NCI-H345 treated with DMSO at 0.1 percent for 48 hours (cell line): ENCODE results near the gene FARP1.
A peak's percentile ranks its signal among the peaks of the same experiment; 100 is the strongest.

Experiments used
- DNase-seq: peaks from one replicate; lab custom pipeline; 2025; ENCODE audit not compliant: unreplicated experiment; lab: John Stamatoyannopoulos, UW

The FARP1 gene

DNA sequence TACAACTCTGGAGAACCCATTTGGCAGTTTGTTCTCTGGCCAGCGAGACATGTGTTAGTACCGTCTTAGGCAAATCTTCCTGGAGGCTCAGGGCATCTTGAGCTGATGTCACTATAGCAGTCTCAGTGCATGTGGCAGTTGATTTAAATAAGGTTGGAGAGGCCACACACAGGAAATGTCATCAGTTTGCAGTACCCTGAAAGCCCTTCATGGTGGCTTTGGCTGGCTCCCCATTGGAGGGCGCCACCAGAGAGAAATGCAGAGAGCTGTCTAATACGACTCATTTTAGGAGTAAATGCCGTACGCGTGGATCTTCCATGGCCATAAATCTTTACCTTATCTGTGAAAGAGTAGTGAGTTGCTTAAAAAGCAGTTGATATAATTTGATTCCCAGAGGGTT lies 270.9 kb downstream of the FARP1 start:
- DNase-seq = no peak

- DNase-seq = no peak
Measured at GRCh38 chr13:98415326-98416070, 272.6 kb downstream of the FARP1 start.

- DNase-seq = peak; percentile 84
Measured at GRCh38 chr13:98416408-98416807, 273.5 kb downstream of the FARP1 start.

DNA sequence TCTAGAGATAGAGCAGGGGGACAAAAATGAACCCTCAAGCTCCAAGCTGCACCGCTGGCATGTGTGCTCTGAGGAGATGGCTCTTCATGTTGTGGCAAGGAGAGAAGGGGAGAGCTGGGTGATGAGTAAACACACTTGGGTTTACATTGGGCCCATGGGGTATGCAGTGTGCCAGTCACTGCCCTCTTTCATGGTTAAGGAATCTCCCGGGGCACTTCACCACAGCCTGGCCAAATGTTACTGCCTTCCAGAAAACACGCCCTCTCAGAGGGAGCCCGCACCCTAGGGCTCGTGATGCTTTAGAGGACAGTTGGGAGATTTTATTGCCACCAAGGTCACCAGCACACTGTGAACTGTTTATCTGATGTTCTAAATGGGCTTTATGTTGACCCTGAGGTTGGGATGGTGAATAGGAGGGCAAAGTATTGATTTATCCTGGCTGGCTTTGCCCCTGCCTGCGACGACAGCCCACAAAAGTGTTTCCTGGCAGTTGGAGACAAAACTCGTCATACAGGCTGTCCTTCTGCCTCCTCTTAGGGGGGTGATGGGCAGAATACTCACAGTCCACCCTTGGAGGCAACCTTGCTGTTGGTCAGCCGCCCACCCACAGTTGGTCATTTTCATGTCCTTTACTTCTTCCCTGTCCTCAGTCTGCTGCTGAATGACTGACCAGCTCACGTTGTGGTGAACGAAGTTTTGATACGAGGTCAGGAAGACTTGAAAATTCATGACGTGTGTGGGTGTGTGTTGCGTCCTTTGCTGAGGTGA lies 277.1 kb downstream of the FARP1 start:
- no peak for DNase-seq

DNA sequence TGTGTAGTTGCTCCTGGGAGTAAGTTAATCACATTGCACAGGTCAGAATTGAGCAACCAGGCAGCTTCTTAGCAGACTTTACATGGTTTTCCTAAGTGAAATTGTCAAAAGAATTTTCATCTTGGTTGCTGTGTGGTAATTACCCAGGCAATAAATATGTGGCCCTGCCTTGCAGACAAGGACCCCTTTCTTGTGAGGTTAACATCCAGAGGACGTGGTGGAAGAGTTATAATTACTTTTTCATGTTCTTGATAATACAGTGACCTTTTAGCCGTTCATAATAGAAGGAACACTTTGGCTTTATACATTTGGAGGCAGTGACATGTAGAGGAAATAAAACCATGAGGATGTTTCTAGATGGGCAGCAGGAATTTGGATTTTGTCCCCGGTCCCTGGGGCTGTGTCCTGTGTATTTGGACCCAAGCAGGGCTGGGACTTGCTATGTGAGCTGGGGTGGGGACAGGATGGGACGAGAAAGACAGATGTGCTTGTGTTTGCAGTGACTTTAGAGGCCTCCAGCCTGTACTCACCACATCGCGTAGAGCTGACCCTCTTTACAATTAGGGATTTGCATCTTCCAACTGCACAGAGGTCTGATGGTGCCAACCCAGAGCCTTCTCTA lies 277.8 kb downstream of the FARP1 start:
- no peak for DNase-seq

- DNase-seq = no peak
Measured at GRCh38 chr13:98422046-98422445, 279.2 kb downstream of the FARP1 start.

- DNase-seq = no peak
Measured at GRCh38 chr13:98423417-98423816, 280.5 kb downstream of the FARP1 start.

- no peak for DNase-seq
Measured at GRCh38 chr13:98427331-98427995, 284.6 kb downstream of the FARP1 start.

GRCh38 chr13:98428256-98428966 lies 285.5 kb downstream of the FARP1 start:
- no peak for DNase-seq

- no peak for DNase-seq
Measured at GRCh38 chr13:98429081-98429480, 286.2 kb downstream of the FARP1 start.

DNA sequence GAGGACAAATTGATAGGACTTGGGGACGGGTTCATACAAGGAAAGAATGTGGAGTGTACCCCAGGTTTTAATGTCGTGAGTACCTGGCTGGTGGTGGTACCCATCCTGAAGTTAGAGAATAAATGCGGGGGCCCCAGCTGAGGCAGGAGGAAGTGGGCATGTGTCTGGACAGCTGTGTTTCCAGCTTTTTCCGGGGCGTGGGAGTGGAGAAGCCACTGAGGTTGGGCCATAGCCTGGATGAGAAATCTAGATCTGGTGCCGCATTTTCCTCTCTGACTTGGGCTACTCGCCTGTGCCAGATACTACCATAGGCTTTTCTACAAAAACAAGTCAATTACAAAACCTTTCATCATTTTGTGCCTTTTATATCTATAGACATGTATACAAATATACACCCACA lies 286.6 kb downstream of the FARP1 start:
- no peak for DNase-seq

- no peak for DNase-seq
Measured at GRCh38 chr13:98429977-98430736, 287.3 kb downstream of the FARP1 start.

DNA sequence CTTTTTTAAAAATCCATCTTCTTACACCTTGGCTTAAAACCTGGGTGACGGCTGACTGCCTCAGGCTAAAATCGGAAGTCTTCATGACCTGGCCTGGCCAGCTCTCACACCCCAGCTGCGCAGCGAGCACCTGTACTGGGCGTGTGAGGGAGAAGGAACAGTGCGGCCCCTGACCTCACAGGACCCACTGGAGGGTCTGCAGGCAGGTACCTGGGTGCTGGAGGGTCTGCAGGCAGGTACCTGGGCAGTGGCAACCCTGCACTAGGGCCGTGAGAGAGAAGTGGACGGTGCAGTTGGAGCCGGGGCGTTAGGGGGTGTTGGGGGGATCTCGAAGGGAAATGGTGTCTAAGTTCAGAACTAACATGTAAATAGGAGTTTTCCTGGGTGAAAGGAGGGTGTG lies 289.7 kb downstream of the FARP1 start:
- DNase-seq = no peak

- DNase-seq = no peak
Measured at GRCh38 chr13:98433654-98434053, 290.8 kb downstream of the FARP1 start.

GRCh38 chr13:98434060-98434459 lies 291.2 kb downstream of the FARP1 start:
- DNase-seq = no peak

DNA sequence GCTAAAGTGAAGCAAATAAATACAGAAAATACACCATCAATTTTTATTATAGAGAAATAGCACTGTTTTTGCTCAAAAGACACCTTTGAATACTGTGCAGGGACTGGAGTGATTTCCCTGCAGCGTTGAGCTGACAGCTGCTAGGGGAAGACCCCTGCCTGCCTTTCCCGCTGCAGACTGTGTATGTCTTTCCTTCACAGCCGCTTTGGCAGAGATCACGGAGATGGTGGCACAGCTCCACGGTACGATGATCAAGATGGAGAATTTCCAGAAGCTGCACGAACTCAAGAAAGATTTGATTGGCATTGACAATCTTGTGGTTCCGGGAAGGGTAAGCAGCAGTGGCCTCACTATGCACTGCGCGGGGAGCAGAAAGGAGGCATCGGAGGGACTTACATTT lies 292.5 kb downstream of the FARP1 start:
- DNase-seq = no peak

DNA sequence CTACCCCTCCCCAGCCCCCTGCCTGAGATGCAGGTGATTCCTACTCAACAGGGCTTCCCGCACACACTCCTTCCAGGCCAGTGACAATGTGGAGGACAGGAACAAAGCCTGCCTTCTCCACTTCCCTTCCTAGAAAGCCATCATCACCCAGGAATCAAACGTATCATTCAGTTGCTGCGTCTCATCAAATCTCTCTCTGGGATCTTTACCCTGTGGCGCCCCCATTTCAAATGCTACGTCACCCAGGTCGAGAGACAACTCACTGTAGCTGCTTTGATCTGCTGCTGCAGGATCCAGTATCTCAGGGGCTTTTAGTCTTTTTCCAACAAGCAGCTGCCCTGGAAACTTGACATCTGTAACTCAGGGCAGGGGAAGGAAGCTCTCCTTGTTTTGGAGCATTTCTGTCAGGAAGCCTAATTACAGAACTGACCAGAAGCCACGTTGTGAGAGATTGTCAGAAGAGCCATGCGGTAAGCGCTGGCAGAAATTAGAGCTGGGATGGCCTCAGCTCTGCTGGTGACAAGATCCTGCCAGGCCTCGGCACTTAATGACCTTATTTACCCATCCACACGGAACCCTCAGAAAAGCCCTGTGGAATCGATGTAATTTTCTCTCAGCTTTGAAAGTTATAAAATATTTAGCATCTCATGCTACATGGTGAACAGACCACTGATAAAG lies 293.5 kb downstream of the FARP1 start:
- no peak for DNase-seq

DNA sequence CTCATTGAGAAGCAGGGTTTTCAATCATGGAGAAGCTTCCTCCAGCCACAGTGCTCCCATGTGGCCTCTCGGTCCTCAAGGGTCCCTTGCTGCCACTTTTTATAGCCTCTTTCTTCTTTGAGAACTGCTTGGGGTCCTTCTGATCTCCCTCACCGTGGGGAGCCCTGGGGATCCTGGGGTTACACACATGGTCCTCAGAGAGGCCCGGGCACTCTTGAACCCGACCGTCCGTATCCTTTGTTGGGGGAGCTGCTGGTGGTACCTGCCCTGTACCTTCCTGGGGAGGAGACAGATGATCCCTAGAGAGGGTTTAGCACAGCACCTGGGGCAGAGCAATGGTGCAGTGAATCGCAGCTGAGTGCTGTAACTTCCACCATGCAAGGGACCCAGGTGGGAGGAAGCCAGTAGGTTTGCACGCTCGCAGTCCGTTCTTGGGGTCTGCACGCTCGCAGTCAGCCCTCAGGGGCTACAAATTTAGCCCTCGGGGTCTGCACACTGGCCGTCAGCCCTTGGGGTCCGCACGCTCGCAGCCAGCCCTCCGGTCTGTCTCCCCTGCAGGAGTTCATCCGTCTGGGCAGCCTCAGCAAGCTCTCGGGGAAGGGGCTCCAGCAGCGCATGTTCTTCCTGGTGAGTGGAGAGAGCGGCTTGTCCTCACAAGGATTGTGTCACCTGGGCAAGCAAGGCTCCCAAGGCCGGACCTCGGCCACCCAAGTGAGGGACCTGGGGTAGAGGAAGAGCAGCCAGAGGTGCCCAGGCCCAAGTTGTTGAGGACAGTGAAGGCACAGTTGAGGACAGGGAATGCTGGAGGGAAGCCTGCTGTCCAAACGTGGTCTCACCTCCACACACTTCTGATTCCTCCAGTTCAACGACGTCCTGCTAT lies 295.6 kb downstream of the FARP1 start:
- no peak for DNase-seq
